CD14-positive monocyte (primary cell): ENCODE data around the gene SPON1. TPM values are rescaled to one million over a fixed set of nuclear protein-coding genes. Genes with fewer than 3 reads are reported as not detected.

Experiments used
- DNase-seq, 3 donors: peaks; one replicate each; pipeline ENCODE4 v3.0.0-alpha.2; 2011 to 2022
- H2AFZ ChIP-seq: 2 replicates; pipeline ENCODE4 v1.6.0; 2012; ENCODE audit warnings: mild to moderate bottlenecking, low read depth, low read length, inconsistent platforms; ENCODE audit not compliant: insufficient read depth, poor library complexity, severe bottlenecking
- H3K27ac ChIP-seq, 2 donors: 1 replicate in 1 of 2; 2 replicates in 1 of 2; pipeline ENCODE4 v1.5.1; 2012 to 2013; ENCODE audit warnings: low read length in 2 of 2, control low read depth in 1 of 2, inconsistent platforms in 1 of 2, low read depth in 1 of 2, mild to moderate bottlenecking in 1 of 2
- H3K27me3 ChIP-seq, 2 donors: one replicate each; pipeline versions ENCODE4 v1.6.0 to v1.6.1; 2011 to 2013; ENCODE audit warnings: low read length in 2 of 2; ENCODE audit not compliant: control insufficient read depth in 2 of 2, insufficient read depth in 2 of 2
- H3K36me3 ChIP-seq, 2 donors: replicated peaks in 1 of 2; 1 replicate in 1 of 2; 2 replicates in 1 of 2; pipeline versions ENCODE4 v1.5.1 to v1.6.1; 2012 to 2013; ENCODE audit warnings: low read length in 2 of 2, control low read depth in 1 of 2, inconsistent platforms in 1 of 2, mild to moderate bottlenecking in 1 of 2; ENCODE audit not compliant: insufficient read depth in 2 of 2, control insufficient read depth in 1 of 2
- H3K4me1 ChIP-seq, 2 donors: 1 replicate in 1 of 2; 2 replicates in 1 of 2; pipeline versions ENCODE4 v1.5.1 to v1.6.1; 2012 to 2013; ENCODE audit warnings: low read length in 2 of 2, control low read depth in 1 of 2, inconsistent platforms in 1 of 2, mild to moderate bottlenecking in 1 of 2, moderate library complexity in 1 of 2; ENCODE audit not compliant: insufficient read depth in 2 of 2, control insufficient read depth in 1 of 2
- H3K4me2 ChIP-seq: replicated peaks from 2 replicates; pipeline ENCODE3; 2012; ENCODE audit warnings: low read length, moderate library complexity, mild to moderate bottlenecking; ENCODE audit not compliant: poor library complexity, severe bottlenecking; ENCODE audit errors: extremely low read depth
- H3K4me3 ChIP-seq, 3 experiments: fragments of 200-600 bp in 1 of 3; sonication (generic) in 1 of 3; replicated peaks in 1 of 3; 1 replicate in 2 of 3; 2 replicates in 1 of 3; pipeline ENCODE4 v1.5.1; 2011 to 2013; ENCODE audit warnings: low read length in 3 of 3, mild to moderate bottlenecking in 3 of 3, control low read depth in 2 of 3, low read depth in 2 of 3, inconsistent platforms in 1 of 3, moderate library complexity in 1 of 3
- H3K79me2 ChIP-seq: 2 replicates; pipeline ENCODE4 v1.6.0; 2012; ENCODE audit warnings: mild to moderate bottlenecking, control low read depth, inconsistent platforms, low read length, moderate library complexity; ENCODE audit not compliant: insufficient read depth
- H3K9ac ChIP-seq: 2 replicates; pipeline ENCODE4 v1.6.0; 2017; ENCODE audit warnings: low read length, mild to moderate bottlenecking; ENCODE audit not compliant: insufficient read depth, poor library complexity, severe bottlenecking
- H3K9me3 ChIP-seq, 2 donors: replicated peaks in 1 of 2; 1 replicate in 1 of 2; 2 replicates in 1 of 2; pipeline versions ENCODE4 v1.5.1 to v1.6.1; 2012 to 2013; ENCODE audit warnings: low read length in 2 of 2, control low read depth in 1 of 2; ENCODE audit not compliant: control insufficient read depth in 1 of 2, insufficient read depth in 1 of 2
- H4K20me1 ChIP-seq: 2 replicates; pipeline ENCODE4 v1.6.0; 2012; ENCODE audit warnings: mild to moderate bottlenecking, low read length, control low read depth, moderate library complexity; ENCODE audit not compliant: insufficient read depth
- H3K27ac Mint-ChIP-seq, 7 donors: one replicate each; pipeline ENCODE4 v1.8.0; 2020; ENCODE audit warnings: mild to moderate bottlenecking in 7 of 7, mixed read lengths in 7 of 7, moderate library complexity in 6 of 7, inconsistent platforms in 2 of 7
- H3K27me3 Mint-ChIP-seq, 3 donors: one replicate each; pipeline ENCODE4 v1.8.0; 2021 to 2022; ENCODE audit warnings: low read depth in 3 of 3, mild to moderate bottlenecking in 3 of 3, mixed read lengths in 3 of 3, moderate library complexity in 3 of 3, inconsistent platforms in 1 of 3
- H3K36me3 Mint-ChIP-seq, 2 donors: one replicate each; pipeline ENCODE4 v1.8.0; 2020; ENCODE audit warnings: mixed read lengths in 2 of 2, inconsistent platforms in 1 of 2, mild to moderate bottlenecking in 1 of 2
- H3K4me1 Mint-ChIP-seq: one replicate; pipeline ENCODE4 v1.8.0; 2020; ENCODE audit warnings: mild to moderate bottlenecking, mixed read lengths
- H3K4me3 Mint-ChIP-seq, 2 donors: one replicate each; pipeline ENCODE4 v1.8.0; 2020; ENCODE audit warnings: mild to moderate bottlenecking in 2 of 2, mixed read lengths in 2 of 2, moderate library complexity in 1 of 2
- H3K9me3 Mint-ChIP-seq, 7 donors: one replicate each; pipeline ENCODE4 v1.8.0; 2020 to 2022; ENCODE audit warnings: mixed read lengths in 7 of 7, mild to moderate bottlenecking in 6 of 7, moderate library complexity in 6 of 7, inconsistent platforms in 2 of 7
- CTCF ChIP-seq: fragments of 200-600 bp; IDR thresholded peaks from one replicate; pipeline ENCODE4 v1.8.0; 2022; ENCODE audit warnings: antibody characterized with exemption, mild to moderate bottlenecking
- WGBS: methylation state at CpG from one replicate; pipeline ENCODE4 v1.1.5; 2013; ENCODE audit warnings: missing lambda C conversion rate; ENCODE audit not compliant: insufficient coverage; 5-methylcytosine and 5-hydroxymethylcytosine counted together
- intact Hi-C, 2 donors: fragments of 100-400 bp; cut with micrococcal nuclease; formaldehyde crosslinking; loops; one replicate each; pipeline versions ENCODE4 v1.15.0 to v1.15.1; 2023
- polyA plus RNA-seq, 3 donors: library from polyadenylated mRNA; depleted of rRNA in 1 of 3; unstranded in 2 of 3; stranded (reverse) in 1 of 3; fragments of 300-500 nt in 2 of 3; fragments of >200 nt in 1 of 3; fragmentation: Illumina TruSeq in 2 of 3; gene quantifications; 1 replicate in 2 of 3; 2 replicates in 1 of 3; pipeline ENCODE4 v1.2.3, GENCODE V29; 2012 to 2021

The SPON1 gene
- polyA plus RNA-seq, 3 donors, result not detected

GRCh38 chr11:14136561-14136960 is 174.0 kb downstream of the SPON1 start:
- Histone ChIP-seq H3K4me3 (no peak overlapping the region), H3K9ac (no peak overlapping the region), H3K9me3 (no peaks in the 10 kb centered on the region), H2AFZ (no peak overlapping the region), H3K36me3 (no peaks in the 10 kb centered on the region), H3K79me2 (no peaks in the 10 kb centered on the region), H3K27me3 (no peaks in the 10 kb centered on the region), H4K20me1 (no peaks in the 10 kb centered on the region), H3K27ac (no peak overlapping the region), H3K4me1 (no peaks in the 10 kb centered on the region), H3K4me2 (no peak overlapping the region)
- Mint-ChIP-seq H3K27ac (no peak overlapping the region), H3K9me3 (peaks cover 0 to 3% (median 0%) of the 10 kb centered on the region in 7 donors), H3K36me3 (no peaks in the 10 kb centered on the region), H3K4me1 (no peaks in the 10 kb centered on the region), H3K27me3 (peaks cover 0 to 8% (median 2%) of the 10 kb centered on the region in 3 donors), H3K4me3 (no peak overlapping the region)
- intact Hi-C loops, result no loop called here
- no peak for DNase-seq
- no CpG with 5 or more reads among the region's 1 CpG for WGBS
- no peak for TF ChIP-seq CTCF

- Mint-ChIP-seq H3K27me3 (peaks cover 0 to 8% (median 2%) of the 10 kb centered on the region in 3 donors), H3K9me3 (peaks cover 0 to 3% (median 0%) of the 10 kb centered on the region in 7 donors), H3K4me3 (no peak overlapping the region), H3K4me1 (no peaks in the 10 kb centered on the region), H3K27ac (no peak overlapping the region), H3K36me3 (no peaks in the 10 kb centered on the region)
- Histone ChIP-seq H3K4me3 (no peak overlapping the region), H3K9ac (no peak overlapping the region), H3K27ac (no peak overlapping the region), H3K79me2 (no peaks in the 10 kb centered on the region), H3K4me2 (no peak overlapping the region), H3K4me1 (no peaks in the 10 kb centered on the region), H2AFZ (no peak overlapping the region), H3K27me3 (no peaks in the 10 kb centered on the region), H3K36me3 (no peaks in the 10 kb centered on the region), H4K20me1 (no peaks in the 10 kb centered on the region), H3K9me3 (no peaks in the 10 kb centered on the region)
- 87% methylated on average over 3 of the region's 4 CpGs for WGBS
- no peak for DNase-seq
- intact Hi-C loops, result no loop called here
- TF ChIP-seq CTCF, result no peak
Observed at GRCh38 chr11:14137284-14137683, 174.8 kb downstream of the SPON1 start.
